MCF 10A (cell line): ENCODE measurements around the gene C4A. TPM values are rescaled to one million over a fixed set of nuclear protein-coding genes. Genes with fewer than 3 reads are reported as not detected.

Experiments used
- BruUV-seq: library from RNA; stranded (reverse); fragments of 400-500 nt; replicated peaks from 2 replicates; lab custom pipeline; 2021; lab: Mats Ljungman, UMichigan
- CTCF ChIA-PET: fragments of 300-600 bp; sonication (Branson Sonifier 250); formaldehyde crosslinking; extraction: SDS; loops from one replicate; lab custom pipeline; 2021; ENCODE audit warnings: antibody characterized with exemption, inconsistent platforms; lab: Yijun Ruan, JAX
- POLR2A ChIA-PET: fragments of 300-600, 350-650 bp; sonication (Branson Sonifier 250); formaldehyde crosslinking; extraction: SDS; loops from one replicate; lab custom pipeline; 2020; ENCODE audit warnings: antibody characterized with exemption, inconsistent platforms; lab: Yijun Ruan, JAX
- DNase-seq: peaks from one replicate; pipeline ENCODE4 v3.0.0-alpha.2; 2018; ENCODE audit not compliant: unreplicated experiment
- H3K27ac Mint-ChIP-seq: one replicate; pipeline ENCODE4 v1.8.0; 2022; ENCODE audit warnings: mild to moderate bottlenecking, low read depth, mixed read lengths; ENCODE audit not compliant: unreplicated experiment
- H3K27me3 Mint-ChIP-seq: one replicate; pipeline ENCODE4 v1.8.0; 2022; ENCODE audit warnings: mixed read lengths; ENCODE audit not compliant: insufficient read depth, unreplicated experiment
- H3K36me3 Mint-ChIP-seq: one replicate; pipeline ENCODE4 v1.8.0; 2022; ENCODE audit warnings: mild to moderate bottlenecking, moderate library complexity, mixed read lengths; ENCODE audit not compliant: insufficient read depth, unreplicated experiment
- H3K4me1 Mint-ChIP-seq: one replicate; pipeline ENCODE4 v1.8.0; 2022; ENCODE audit warnings: mixed read lengths; ENCODE audit not compliant: insufficient read depth, unreplicated experiment
- H3K4me3 Mint-ChIP-seq: one replicate; pipeline ENCODE4 v1.8.0; 2022; ENCODE audit warnings: mild to moderate bottlenecking, moderate library complexity, mixed read lengths; ENCODE audit not compliant: unreplicated experiment
- H3K9me3 Mint-ChIP-seq: one replicate; pipeline ENCODE4 v1.8.0; 2022; ENCODE audit warnings: mixed read lengths; ENCODE audit not compliant: unreplicated experiment
- CTCF ChIP-seq: fragments of 200-600 bp; IDR thresholded peaks from one replicate; pipeline ENCODE4 v1.8.0; 2022; ENCODE audit warnings: antibody characterized with exemption, mild to moderate bottlenecking; ENCODE audit not compliant: unreplicated experiment
- intact Hi-C: fragments of 100-400 bp; cut with micrococcal nuclease; formaldehyde crosslinking; loops from 2 replicates; pipeline ENCODE4 v1.14.1; 2022
- total RNA-seq: library from RNA; stranded (reverse); gene quantifications from 2 replicates; pipeline ENCODE4 v1.2.3, GENCODE V29; 2022

Gene C4A
- total RNA-seq, 1 experiment from 2014 or later: 7.7 TPM

- intact Hi-C loops: loop anchor here (1.0 to 10.0 kb wide), 2 partner anchors 12 to 124 kb away; no protein-coding TSS in a partner anchor
- ChIA-PET POLR2A (interaction anchor here (0.5 to 3.5 kb wide), 20 partner anchors 10 to 416 kb away, joined by 3 to 109 read pairs (median 4); partner anchors contain the start of genes CFB, DXO, EHMT2 and FKBPL), CTCF (interaction anchor here (0.6 to 0.7 kb wide), 4 partner anchors 71 to 901 kb away, joined by 3 to 5 read pairs (median 4); no protein-coding TSS in a partner anchor)
- Mint-ChIP-seq H3K27ac (peak within 1 kb of the TSS; percentile 97), H3K36me3 (peaks cover 76% of the 10 kb centered on the region), H3K9me3 (no peaks in the 10 kb centered on the region), H3K4me1 (peaks cover 9% of the 10 kb centered on the region), H3K4me3 (peak within 1 kb of the TSS; percentile 88), H3K27me3 (no peaks in the 10 kb centered on the region)
- no peak for TF ChIP-seq CTCF
- TSS peak; percentile 66 for BruUV-seq
- peak; percentile 96 for DNase-seq
Measured at GRCh38 chr6:31958741-31959739, 22.8 kb upstream of the C4A start, which contains the start of the genes NELFE and SKIC2. NELFE (minus strand) TSS chr6:31958971; CDS start chr6:31958446, 525 bp downstream. SKIC2 (plus strand) TSS chr6:31959175; CDS start chr6:31959193, 18 bp downstream.

GRCh38 chr6:31961616-31962015 is 20.2 kb upstream of the C4A start:
- H3K4me1 Mint-ChIP-seq: peaks cover 9% of the 10 kb centered on the region

GRCh38 chr6:31963921-31964320 is 17.9 kb upstream of the C4A start:
- no peaks in the 10 kb centered on the region for H3K27me3 Mint-ChIP-seq
- intact Hi-C loops: no loop called here
- no peak for DNase-seq
- ChIA-PET POLR2A (interaction anchor here (1.3 kb wide), 1 partner anchor 9 kb away, joined by 5 read pairs; no protein-coding TSS in a partner anchor), CTCF (interaction anchor here (0.6 to 1.1 kb wide), 2 partner anchors 11 to 301 kb away, joined by 3 read pairs; no protein-coding TSS in a partner anchor)
- H3K27ac Mint-ChIP-seq: no peak overlapping the region
- H3K4me3 Mint-ChIP-seq: no peak overlapping the region
- BruUV-seq: no TSS peak
- H3K9me3 Mint-ChIP-seq: no peaks in the 10 kb centered on the region
- no peak for TF ChIP-seq CTCF
- peaks cover 9% of the 10 kb centered on the region for H3K4me1 Mint-ChIP-seq
- H3K36me3 Mint-ChIP-seq: peaks cover 79% of the 10 kb centered on the region

More at GRCh38 chr6:31961616-31962015, 20.2 kb upstream of the C4A start:
- Mint-ChIP-seq H3K4me3 (no peak overlapping the region), H3K27ac (no peak overlapping the region), H3K27me3 (no peaks in the 10 kb centered on the region), H3K36me3 (peaks cover 71% of the 10 kb centered on the region), H3K9me3 (no peaks in the 10 kb centered on the region)
- no peak for TF ChIP-seq CTCF
- no TSS peak for BruUV-seq
- CTCF ChIA-PET: no interaction called here
- intact Hi-C loops: no loop called here
- POLR2A ChIA-PET: interaction anchor here (1.0 to 1.3 kb wide), 2 partner anchors 9 to 10 kb away, joined by 3 to 6 read pairs; partner anchors contain the start of gene DXO
- DNase-seq: no peak
